ENCODE measurements around the gene SPDL1.

The SPDL1 gene

DNA sequence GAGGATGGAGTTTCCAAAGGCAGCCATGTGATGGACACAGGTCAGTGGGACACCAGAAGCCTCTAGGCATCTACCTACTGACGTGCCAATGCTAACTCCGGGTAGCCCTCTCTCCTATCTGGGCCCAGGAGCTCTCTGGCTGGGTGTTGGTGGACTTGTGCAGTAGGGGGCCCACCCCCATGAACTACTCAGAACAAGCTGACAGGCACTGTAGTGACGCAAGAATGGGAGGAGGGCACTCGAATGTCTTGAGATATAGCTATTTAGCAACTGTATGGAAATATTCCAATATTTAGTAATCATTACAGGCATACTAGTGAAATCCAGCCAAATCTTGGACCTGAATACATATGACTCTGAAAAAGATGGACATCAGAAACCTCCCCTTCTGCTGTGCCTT, 47.8 kb downstream of the SPDL1 start:
- Histone ChIP-seq H3K4me1 (ENCODE audit: control insufficient read depth in 1 of 2, insufficient read depth in 2 of 2, low read length in 2 of 2) (no peaks in the 10 kb centered on the region), H3K4me3 (ENCODE audit: low read depth in 1 of 2, low read length in 2 of 2) (no peak overlapping the region), H3K36me3 (ENCODE audit: control insufficient read depth in 1 of 2, insufficient read depth in 2 of 2, low read length in 2 of 2) (no peaks in the 10 kb centered on the region), H3K9me3 (ENCODE audit: control insufficient read depth in 1 of 2, low read length in 2 of 2) (no peaks in the 10 kb centered on the region), H3K27ac (ENCODE audit: low read length) (no peak overlapping the region), H3K27me3 (ENCODE audit: low read depth, low read length) (no peaks in the 10 kb centered on the region)

DNA sequence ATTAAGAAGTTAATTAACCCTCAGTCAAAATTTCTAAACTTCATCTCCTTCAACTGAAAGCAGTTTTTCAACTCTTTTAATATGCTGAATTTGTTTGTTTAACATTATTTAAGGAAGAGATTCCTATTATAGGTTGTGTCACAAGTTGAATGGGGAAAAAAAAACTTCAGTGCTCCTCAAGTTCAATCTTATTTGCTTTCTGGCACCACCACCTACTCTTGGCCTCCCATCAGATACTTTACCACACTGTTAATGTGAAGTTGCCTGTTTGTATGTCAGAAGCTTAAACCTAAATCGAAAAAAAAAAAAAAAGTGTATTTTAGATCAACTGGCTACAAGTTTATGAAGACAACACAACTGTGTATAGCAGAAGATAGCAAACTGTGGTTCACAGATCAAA, 49.4 kb downstream of the SPDL1 start:
- peaks cover 5% of the 10 kb centered on the region for H3K27me3 ChIP-seq (ENCODE audit: low read depth, low read length)
- no peaks in the 10 kb centered on the region for H3K4me1 ChIP-seq (ENCODE audit: control insufficient read depth in 1 of 2, insufficient read depth in 2 of 2, low read length in 2 of 2)
- H3K4me3 ChIP-seq (ENCODE audit: low read depth in 1 of 2, low read length in 2 of 2) = no peak overlapping the region
- H3K27ac ChIP-seq (ENCODE audit: low read length) = no peak overlapping the region
- H3K9me3 ChIP-seq (ENCODE audit: control insufficient read depth in 1 of 2, low read length in 2 of 2) = no peaks in the 10 kb centered on the region
- H3K36me3 ChIP-seq (ENCODE audit: control insufficient read depth in 1 of 2, insufficient read depth in 2 of 2, low read length in 2 of 2) = no peaks in the 10 kb centered on the region

DNA sequence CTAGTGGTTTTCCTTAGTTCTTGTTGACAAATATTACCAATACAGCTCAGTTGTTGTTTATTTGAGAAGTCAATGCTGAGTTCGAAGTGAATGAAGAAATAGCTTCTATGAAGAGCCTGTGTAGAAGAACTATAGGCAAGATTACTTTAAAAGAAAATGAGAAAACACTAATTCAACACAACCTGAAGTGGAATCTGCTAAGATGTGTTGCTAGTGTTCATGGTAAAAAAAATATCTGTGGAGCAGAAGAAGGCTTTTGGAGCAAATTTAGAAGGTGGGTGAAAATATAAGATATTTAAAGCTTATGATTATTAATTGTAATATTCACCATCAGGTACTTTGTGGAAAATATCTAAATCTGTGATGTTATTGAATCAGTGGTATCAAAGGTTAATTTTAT, 51.0 kb downstream of the SPDL1 start:
- no peak overlapping the region for H3K27ac ChIP-seq (ENCODE audit: low read length)
- no peaks in the 10 kb centered on the region for H3K36me3 ChIP-seq (ENCODE audit: control insufficient read depth in 1 of 2, insufficient read depth in 2 of 2, low read length in 2 of 2)
- no peaks in the 10 kb centered on the region for H3K4me1 ChIP-seq (ENCODE audit: control insufficient read depth in 1 of 2, insufficient read depth in 2 of 2, low read length in 2 of 2)
- H3K9me3 ChIP-seq (ENCODE audit: control insufficient read depth in 1 of 2, low read length in 2 of 2) = peaks cover 0 to 4% of the 10 kb centered on the region in 2 donors
- H3K4me3 ChIP-seq (ENCODE audit: low read depth in 1 of 2, low read length in 2 of 2) = no peak overlapping the region
- peaks cover 5% of the 10 kb centered on the region for H3K27me3 ChIP-seq (ENCODE audit: low read depth, low read length)

DNA sequence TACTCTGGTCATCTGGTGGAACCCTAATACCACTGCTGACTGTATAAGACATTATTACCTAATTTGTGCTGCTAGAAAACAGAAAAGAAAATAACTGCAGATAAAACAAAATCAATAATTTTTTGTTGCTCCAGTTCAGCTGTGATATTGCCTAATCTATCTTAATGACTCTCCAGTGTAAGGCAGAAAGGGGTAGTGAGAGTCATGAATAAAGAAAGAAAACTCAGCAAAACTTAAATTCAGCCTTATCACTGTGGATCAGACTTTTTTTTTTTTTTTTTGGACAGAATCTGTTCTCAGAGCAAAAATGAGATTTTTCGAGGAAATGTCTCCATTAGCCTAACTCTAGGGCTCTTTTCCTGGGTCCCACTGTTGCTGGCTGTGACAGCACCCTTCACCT, 52.4 kb downstream of the SPDL1 start:
- H3K4me3 ChIP-seq (ENCODE audit: low read depth in 1 of 2, low read length in 2 of 2) = no peak overlapping the region
- H3K4me1 ChIP-seq (ENCODE audit: control insufficient read depth in 1 of 2, insufficient read depth in 2 of 2, low read length in 2 of 2) = no peaks in the 10 kb centered on the region
- no peak overlapping the region for H3K27ac ChIP-seq (ENCODE audit: low read length)
- H3K27me3 ChIP-seq (ENCODE audit: low read depth, low read length) = peaks cover 5% of the 10 kb centered on the region
- H3K36me3 ChIP-seq (ENCODE audit: control insufficient read depth in 1 of 2, insufficient read depth in 2 of 2, low read length in 2 of 2) = no peaks in the 10 kb centered on the region
- H3K9me3 ChIP-seq (ENCODE audit: control insufficient read depth in 1 of 2, low read length in 2 of 2) = peaks cover 0 to 7% of the 10 kb centered on the region in 2 donors

- Histone ChIP-seq H3K4me3 (ENCODE audit: low read depth in 1 of 2, low read length in 2 of 2) (peak overlapping the region in 1 of 2 donors; percentile 58), H3K36me3 (ENCODE audit: control insufficient read depth in 1 of 2, insufficient read depth in 2 of 2, low read length in 2 of 2) (no peaks in the 10 kb centered on the region), H3K27ac (ENCODE audit: low read length) (no peak overlapping the region), H3K9me3 (ENCODE audit: control insufficient read depth in 1 of 2, low read length in 2 of 2) (peaks cover 0 to 7% of the 10 kb centered on the region in 2 donors), H3K4me1 (ENCODE audit: control insufficient read depth in 1 of 2, insufficient read depth in 2 of 2, low read length in 2 of 2) (no peaks in the 10 kb centered on the region), H3K27me3 (ENCODE audit: low read depth, low read length) (peaks cover 5% of the 10 kb centered on the region)
Measured at GRCh38 chr5:169636477-169637084, 53.0 kb downstream of the SPDL1 start.

- H3K27ac ChIP-seq (ENCODE audit: low read length) = peak within 1 kb of the TSS; percentile 21
- H3K27me3 ChIP-seq (ENCODE audit: low read depth, low read length) = peaks cover 5% of the 10 kb centered on the region
- H3K9me3 ChIP-seq (ENCODE audit: control insufficient read depth in 1 of 2, low read length in 2 of 2) = peaks cover 0 to 7% of the 10 kb centered on the region in 2 donors
- H3K4me1 ChIP-seq (ENCODE audit: control insufficient read depth in 1 of 2, insufficient read depth in 2 of 2, low read length in 2 of 2) = no peaks in the 10 kb centered on the region
- H3K36me3 ChIP-seq (ENCODE audit: control insufficient read depth in 1 of 2, insufficient read depth in 2 of 2, low read length in 2 of 2) = no peaks in the 10 kb centered on the region
- H3K4me3 ChIP-seq (ENCODE audit: low read depth in 1 of 2, low read length in 2 of 2) = peak within 1 kb of the TSS; percentile 52 to 58
Measured at GRCh38 chr5:169637085-169637548, 53.5 kb downstream of the SPDL1 start, which contains the start of gene DOCK2. DOCK2 (plus strand) TSS chr5:169637275; CDS start chr5:169637327, 52 bp downstream.

GRCh38 chr5:169637549-169638121, 54.1 kb downstream of the SPDL1 start:
- no peaks in the 10 kb centered on the region for H3K36me3 ChIP-seq (ENCODE audit: control insufficient read depth in 1 of 2, insufficient read depth in 2 of 2, low read length in 2 of 2)
- peak overlapping the region; percentile 52 to 58 for H3K4me3 ChIP-seq (ENCODE audit: low read depth in 1 of 2, low read length in 2 of 2)
- peaks cover 0 to 7% of the 10 kb centered on the region in 2 donors for H3K9me3 ChIP-seq (ENCODE audit: control insufficient read depth in 1 of 2, low read length in 2 of 2)
- peaks cover 5% of the 10 kb centered on the region for H3K27me3 ChIP-seq (ENCODE audit: low read depth, low read length)
- peak overlapping the region; percentile 21 for H3K27ac ChIP-seq (ENCODE audit: low read length)
- no peaks in the 10 kb centered on the region for H3K4me1 ChIP-seq (ENCODE audit: control insufficient read depth in 1 of 2, insufficient read depth in 2 of 2, low read length in 2 of 2)

DNA sequence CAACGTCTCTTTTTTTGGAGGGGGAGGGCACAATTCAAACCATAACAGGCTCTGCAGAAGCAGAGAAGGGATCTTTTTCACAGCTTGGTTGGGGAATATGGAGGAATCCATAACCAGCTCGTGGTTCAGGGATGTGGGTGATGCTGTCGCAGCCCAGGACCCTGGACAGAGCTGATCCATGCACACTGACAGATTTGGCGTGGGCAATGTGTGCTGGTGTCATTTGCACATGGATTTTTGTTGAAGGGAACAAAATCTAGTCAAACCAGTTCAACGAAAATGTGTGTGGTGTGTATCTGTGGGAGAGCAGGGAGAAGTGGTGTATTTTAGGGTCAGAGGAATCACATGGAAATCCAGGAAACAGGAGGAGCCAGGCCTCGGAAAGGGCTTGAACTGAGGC, 57.7 kb downstream of the SPDL1 start:
- peaks cover 5% of the 10 kb centered on the region for H3K27me3 ChIP-seq (ENCODE audit: low read depth, low read length)
- H3K27ac ChIP-seq (ENCODE audit: low read length) = no peak overlapping the region
- peaks cover 0 to 7% of the 10 kb centered on the region in 2 donors for H3K9me3 ChIP-seq (ENCODE audit: control insufficient read depth in 1 of 2, low read length in 2 of 2)
- no peaks in the 10 kb centered on the region for H3K4me1 ChIP-seq (ENCODE audit: control insufficient read depth in 1 of 2, insufficient read depth in 2 of 2, low read length in 2 of 2)
- H3K4me3 ChIP-seq (ENCODE audit: low read depth in 1 of 2, low read length in 2 of 2) = no peak overlapping the region
- no peaks in the 10 kb centered on the region for H3K36me3 ChIP-seq (ENCODE audit: control insufficient read depth in 1 of 2, insufficient read depth in 2 of 2, low read length in 2 of 2)

DNA sequence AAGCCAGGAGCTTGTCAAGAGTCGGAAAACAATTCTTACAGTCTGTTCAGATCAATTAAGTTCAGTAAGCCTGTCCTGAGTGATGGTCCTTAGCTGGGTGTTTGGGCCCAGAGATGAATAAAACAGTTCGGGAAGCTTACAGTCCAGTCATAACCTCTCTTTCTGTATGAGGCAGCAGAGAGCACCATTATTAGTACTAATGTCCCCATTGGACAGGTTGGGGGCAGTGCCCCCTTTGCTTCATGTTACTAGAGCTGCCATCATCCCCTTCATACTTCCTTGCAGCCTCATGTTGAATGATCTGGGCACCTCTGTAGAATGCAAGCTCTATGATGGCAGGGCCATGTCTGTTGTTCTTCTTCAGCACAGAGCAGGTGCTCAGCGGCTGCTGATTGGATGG, 63.3 kb downstream of the SPDL1 start:
- no peak overlapping the region for H3K4me3 ChIP-seq (ENCODE audit: low read depth in 1 of 2, low read length in 2 of 2)
- no peak overlapping the region for H3K27ac ChIP-seq (ENCODE audit: low read length)
- no peaks in the 10 kb centered on the region for H3K9me3 ChIP-seq (ENCODE audit: control insufficient read depth in 1 of 2, low read length in 2 of 2)
- H3K27me3 ChIP-seq (ENCODE audit: low read depth, low read length) = no peaks in the 10 kb centered on the region
- peaks cover 0 to 13% of the 10 kb centered on the region in 2 donors for H3K4me1 ChIP-seq (ENCODE audit: control insufficient read depth in 1 of 2, insufficient read depth in 2 of 2, low read length in 2 of 2)
- no peaks in the 10 kb centered on the region for H3K36me3 ChIP-seq (ENCODE audit: control insufficient read depth in 1 of 2, insufficient read depth in 2 of 2, low read length in 2 of 2)

GRCh38 chr5:169647566-169647965, 64.0 kb downstream of the SPDL1 start:
- Histone ChIP-seq H3K4me3 (ENCODE audit: low read depth in 1 of 2, low read length in 2 of 2) (no peak overlapping the region), H3K27ac (ENCODE audit: low read length) (no peak overlapping the region), H3K36me3 (ENCODE audit: control insufficient read depth in 1 of 2, insufficient read depth in 2 of 2, low read length in 2 of 2) (no peaks in the 10 kb centered on the region), H3K9me3 (ENCODE audit: control insufficient read depth in 1 of 2, low read length in 2 of 2) (no peaks in the 10 kb centered on the region), H3K27me3 (ENCODE audit: low read depth, low read length) (no peaks in the 10 kb centered on the region), H3K4me1 (ENCODE audit: control insufficient read depth in 1 of 2, insufficient read depth in 2 of 2, low read length in 2 of 2) (peaks cover 0 to 13% of the 10 kb centered on the region in 2 donors)

DNA sequence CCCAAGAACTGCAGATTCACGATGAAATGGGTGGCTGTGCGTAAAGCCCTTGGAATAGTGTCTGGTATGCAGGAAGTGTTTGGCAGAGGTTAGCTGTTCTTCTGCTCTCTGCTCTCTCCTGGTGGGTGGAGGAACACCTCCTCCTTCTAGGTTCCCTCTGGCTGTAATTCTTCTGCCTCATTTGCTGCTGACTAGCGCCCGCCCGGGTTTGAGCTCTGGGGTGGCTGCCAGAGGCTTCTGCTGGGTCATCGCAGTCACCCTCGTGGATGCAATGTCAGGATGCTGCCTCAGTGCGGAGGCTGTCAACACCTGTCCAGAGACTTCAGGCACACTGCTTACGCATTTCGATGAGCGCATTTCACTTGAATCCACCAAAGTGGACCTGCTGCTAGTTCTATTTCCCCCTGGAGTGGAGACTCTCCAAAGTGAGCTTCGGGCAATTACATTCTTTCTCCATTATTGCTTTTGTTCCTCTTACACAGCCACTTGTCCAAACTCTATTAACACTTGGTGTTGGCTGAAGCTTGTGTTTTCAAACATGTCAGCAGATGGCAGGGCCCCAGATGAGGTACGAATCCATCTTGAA, 65.2 kb downstream of the SPDL1 start:
- Histone ChIP-seq H3K9me3 (ENCODE audit: control insufficient read depth in 1 of 2, low read length in 2 of 2) (no peaks in the 10 kb centered on the region), H3K4me1 (ENCODE audit: control insufficient read depth in 1 of 2, insufficient read depth in 2 of 2, low read length in 2 of 2) (peaks cover 0 to 13% of the 10 kb centered on the region in 2 donors), H3K36me3 (ENCODE audit: control insufficient read depth in 1 of 2, insufficient read depth in 2 of 2, low read length in 2 of 2) (no peaks in the 10 kb centered on the region), H3K27ac (ENCODE audit: low read length) (no peak overlapping the region), H3K27me3 (ENCODE audit: low read depth, low read length) (no peaks in the 10 kb centered on the region), H3K4me3 (ENCODE audit: low read depth in 1 of 2, low read length in 2 of 2) (no peak overlapping the region)

Data from muscle layer of duodenum (tissue), 2 donors.